ENCODE results near the gene GIMAP5.
A peak's percentile ranks its signal among the peaks of the same experiment; 100 is the strongest.
"Not testable (repeated sequence)": the region's sequence is repeated elsewhere in the genome, so short reads cannot be mapped to it uniquely, and the experiment has no call there.

The GIMAP5 gene

DNA sequence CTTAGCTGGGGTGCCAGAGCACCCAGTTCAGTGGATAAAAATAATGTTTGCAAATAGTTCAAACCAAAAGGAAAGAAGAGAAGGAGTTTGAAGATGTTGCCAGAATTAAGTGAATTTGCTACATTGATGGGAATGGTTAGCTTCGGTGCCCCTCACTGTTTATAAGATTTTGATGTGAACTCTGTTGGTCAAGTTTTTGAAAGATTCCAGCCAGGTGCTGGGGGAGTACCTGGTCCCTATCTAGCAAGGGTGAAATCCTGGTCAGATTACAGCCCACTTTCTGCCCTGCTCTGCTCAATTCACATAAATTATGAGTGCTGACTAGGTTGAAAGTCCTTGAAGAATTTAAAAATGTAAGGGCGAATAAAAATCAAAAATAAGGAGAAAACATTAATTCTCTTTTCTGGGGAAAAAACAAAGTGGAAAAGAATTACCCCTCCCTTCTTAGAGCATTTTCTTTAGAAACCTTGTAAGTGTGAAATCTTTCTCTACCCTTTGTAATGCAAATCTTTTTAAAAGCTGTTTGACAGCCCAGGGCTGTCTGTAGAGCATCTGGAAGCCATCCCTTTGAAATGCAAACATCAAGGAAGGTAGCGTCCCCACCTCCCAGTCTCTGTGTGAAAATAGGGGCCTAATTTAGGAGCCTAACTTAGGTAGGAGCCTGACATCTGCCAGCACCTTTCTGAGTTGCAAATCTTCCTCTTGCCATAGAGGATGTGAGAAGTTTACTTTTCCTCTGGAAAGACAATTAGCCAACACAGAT, 1.4 kb upstream of the GIMAP5 start:
- DNase-seq: peak in 2 of 3 experiments; percentile 18 to 71

DNA sequence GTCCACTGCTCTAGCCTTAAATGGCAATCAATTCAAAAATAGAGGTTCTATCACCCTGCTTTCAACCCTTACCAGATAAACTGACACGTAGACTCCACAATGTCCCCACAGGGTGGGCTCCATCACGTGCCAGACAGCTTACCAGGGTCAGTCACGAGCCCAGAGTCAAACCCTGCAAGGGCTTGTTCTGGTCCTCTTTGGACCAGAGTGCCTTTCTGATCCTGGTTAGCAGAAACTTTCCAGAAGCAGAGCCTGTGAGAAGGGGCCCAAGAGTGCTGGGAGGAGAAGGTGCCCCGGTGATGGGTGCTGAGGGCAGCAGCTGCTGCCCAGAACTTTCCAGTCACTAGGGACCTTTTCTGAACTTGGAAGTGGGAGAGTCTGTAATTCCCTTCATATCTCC, 354 bp upstream of the GIMAP5 start:
- DNase-seq: no peak

DNA sequence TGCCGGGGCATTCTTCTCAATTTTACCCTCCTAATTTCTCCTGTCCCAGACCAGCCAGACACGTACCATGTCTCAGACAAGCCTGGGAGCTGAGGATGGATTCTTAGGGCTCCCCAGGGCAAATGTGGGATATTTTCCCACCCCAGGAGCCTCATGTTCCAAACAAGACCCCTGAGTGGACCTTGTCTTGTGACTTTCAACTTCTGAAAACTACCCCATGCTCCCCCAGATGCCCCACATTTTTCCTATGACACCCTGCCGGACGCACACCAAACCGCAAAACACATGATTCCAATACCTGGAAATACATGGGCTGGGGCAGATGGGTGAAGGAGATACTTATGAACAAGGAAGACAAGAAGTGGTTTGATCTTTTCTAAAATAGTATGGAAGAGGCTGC, 874 bp downstream of the GIMAP5 start:
- no peak for DNase-seq

DNA sequence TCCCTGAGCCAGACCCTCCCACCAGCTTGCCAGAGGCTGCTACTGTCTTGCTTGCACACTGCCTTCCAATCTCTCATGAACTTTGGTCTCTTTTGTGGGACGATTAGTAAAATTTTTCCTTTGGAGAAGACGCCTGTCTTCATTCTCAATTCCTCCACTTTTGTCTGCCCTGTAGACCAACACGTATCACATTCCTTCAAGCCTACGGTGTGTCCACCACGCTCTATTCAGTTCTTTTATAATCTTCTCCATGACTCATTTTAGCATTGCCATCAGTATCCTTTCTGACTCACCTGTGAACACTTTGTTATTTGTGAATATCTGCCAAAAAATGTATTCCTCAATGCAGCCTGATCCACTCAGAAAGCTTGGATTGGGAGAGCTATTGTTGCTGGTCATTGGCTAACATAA, 1.4 kb downstream of the GIMAP5 start:
- DNase-seq: no peak

DNA sequence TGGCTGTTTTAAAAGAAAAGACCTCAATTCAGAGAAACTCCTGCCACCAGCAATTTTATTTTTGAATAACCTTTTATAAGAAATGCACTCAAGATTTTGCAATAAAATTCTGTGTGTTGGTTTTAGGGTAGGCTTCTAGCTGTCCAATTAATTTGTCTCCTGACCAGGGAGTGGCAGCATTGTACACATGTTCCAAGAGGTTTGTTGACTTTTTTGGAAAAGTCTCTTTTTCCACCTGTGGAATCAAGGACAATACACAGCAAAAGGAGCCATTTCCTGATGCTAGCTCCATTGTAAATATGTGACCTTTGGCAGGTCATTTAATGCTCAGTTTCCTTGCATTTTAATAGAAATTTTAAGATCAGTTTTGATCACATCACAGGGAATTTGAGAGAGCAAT, 1.8 kb downstream of the GIMAP5 start:
- peak in 1 of 3 experiments; percentile 26 for DNase-seq

DNA sequence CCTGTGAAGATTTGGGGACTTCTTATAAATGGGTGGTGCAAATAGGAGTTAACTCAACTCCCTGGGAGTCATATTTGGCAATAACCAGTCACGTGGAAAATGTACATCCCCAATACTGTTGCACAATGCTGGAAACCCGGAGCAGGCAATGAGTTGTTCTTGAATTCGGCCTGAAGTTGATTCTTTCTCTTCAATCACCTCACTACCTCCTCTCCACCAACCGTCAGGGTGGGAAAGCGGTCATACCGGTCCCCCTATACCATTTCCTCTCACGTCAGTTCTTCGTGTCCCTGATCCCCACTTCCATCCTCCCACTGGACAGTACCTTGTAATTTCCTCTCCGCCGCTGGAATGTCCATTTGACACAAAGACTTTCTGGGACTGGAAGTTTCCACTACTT, 2.8 kb downstream of the GIMAP5 start:
- DNase-seq: no peak

DNA sequence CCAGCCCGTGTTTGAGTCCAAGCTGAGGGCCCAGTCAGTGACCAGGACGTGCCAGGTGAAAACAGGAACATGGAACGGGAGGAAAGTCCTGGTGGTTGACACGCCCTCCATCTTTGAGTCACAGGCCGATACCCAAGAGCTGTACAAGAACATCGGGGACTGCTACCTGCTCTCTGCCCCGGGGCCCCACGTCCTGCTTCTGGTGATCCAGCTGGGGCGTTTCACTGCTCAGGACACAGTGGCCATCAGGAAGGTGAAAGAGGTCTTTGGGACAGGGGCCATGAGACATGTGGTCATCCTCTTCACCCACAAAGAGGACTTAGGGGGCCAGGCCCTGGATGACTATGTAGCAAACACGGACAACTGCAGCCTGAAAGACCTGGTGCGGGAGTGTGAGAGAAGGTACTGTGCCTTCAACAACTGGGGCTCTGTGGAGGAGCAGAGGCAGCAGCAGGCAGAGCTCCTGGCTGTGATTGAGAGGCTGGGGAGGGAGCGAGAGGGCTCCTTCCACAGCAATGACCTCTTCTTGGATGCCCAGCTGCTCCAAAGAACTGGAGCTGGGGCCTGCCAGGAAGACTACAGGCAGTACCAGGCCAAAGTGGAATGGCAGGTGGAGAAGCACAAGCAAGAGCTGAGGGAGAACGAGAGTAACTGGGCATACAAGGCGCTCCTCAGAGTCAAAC, 5.2 kb downstream of the GIMAP5 start:
- no peak for DNase-seq

DNA sequence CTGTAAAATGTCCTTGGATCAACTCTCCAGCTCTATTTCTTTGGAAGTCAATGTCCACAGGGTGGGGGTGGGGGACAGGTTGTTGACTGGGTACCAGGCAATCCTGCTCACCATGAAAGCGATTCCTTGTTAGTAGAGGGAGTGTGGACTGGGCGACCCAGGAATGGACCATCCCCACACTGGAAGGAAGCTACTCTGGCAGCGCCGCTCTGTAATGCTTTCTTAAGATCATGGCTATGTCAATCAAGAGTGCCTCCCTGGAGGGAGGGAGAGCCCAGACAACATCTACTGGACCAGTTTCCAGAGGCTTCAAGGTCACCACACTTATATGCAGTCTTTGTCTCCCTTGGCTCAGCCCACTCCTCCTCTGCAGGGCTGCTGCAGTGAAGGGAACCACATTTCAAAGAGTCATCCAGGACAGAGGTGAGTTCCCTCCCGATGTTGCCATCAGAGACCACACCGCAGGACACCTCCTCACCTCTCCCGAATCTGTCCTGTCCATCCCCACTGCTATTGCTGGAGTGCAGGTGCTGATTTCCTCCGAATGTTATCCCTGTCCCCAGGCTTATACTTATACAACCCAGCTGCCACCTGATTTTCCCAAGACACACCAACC, 6.9 kb downstream of the GIMAP5 start:
- no peak for DNase-seq

DNA sequence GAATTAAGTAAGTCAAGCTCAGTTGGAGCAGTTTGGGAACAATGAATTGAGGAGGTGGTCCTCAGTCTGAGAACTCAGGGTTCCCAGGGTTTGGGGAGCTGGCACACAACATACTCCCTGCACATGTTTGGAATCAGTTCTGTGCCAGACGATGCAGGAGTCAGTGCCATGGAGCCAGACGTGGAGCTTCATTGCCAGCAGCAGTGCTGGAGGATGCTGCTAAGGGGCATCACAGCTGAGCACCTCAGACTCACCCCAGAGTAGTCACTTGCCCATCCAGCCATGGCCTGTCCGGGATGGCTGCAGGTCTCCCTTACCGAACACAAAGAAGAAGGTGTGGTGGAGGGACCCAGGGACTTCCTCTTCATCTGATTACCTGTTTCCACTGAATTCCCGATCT, 7.9 kb downstream of the GIMAP5 start:
- no peak for DNase-seq

DNA sequence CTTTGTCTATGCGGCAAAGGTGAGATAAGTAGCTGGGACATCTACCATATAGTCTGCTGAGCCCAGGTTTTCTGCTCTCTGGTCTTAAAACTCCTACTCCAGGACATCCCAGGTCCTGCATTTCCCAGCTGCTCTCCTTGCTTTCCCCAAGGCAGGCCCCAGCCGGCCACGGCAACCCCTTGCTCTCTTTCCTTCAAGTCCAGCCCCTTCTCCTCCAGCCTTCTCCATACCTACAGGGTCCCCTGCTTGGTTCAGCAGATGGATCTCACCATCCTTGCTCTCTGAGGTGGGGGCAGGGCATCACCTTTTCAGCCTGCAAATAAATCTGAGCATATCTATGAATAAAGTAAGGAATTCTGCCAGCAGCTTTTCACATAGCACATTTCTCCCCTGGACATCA, 8.7 kb downstream of the GIMAP5 start:
- no peak for DNase-seq

DNA sequence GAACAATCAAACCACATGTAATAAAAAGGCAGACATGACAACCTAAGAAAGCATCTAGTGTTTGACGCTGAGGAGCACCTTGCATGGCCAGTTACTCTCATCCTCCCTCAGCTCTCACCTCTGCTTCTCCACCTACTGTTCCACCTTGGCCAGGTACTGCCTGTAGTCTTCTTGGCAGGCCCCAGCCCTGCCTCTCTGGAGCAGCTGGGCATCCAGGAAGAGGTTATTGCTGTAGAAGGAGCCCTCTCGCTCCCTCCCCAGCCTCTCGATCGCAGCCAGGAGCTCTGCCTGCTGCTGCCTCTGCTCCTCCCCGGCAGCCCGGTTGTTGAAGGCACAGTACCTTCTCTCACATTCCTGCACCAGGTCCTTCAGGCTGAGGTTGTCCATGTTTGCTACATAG, 9.7 kb downstream of the GIMAP5 start:
- no peak for DNase-seq

DNA sequence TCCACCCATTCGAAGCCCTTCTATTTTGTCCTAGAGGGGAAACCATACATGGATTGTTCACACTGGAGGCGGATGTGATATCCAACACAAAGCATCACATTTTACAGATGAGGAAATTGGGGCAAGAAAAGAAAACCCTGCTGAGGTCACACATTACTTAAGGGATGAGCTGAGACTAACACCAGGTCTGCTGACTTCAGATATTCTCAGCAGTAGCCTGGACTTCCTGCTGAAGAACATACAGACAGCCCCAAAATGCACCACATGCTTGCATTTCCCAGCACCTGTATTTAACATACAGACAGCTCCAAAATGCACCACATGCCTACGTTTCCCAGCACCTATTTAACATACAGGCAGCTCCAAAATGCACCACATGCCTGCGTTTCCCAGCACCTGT, 11.2 kb downstream of the GIMAP5 start:
- DNase-seq: no peak

DNA sequence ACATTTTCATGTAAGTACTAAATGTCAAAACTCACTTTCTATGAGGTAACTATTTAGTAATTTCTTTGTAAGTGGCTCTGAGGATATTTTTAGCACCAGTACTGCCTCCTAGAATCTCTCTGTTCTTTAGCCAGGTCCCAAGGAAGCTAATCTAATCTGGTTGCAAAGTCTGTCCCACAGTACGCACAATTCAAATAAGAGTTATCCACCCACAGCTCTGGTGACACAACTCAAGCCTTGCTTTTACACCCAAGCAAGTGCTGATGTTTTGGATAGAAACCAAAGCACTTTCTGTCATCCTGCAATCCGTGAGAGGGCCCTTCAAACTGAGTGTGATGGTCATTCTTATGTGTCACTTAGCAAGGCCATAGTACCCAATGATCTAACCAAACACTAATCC, 14.5 kb downstream of the GIMAP5 start:
- DNase-seq: no peak

DNA sequence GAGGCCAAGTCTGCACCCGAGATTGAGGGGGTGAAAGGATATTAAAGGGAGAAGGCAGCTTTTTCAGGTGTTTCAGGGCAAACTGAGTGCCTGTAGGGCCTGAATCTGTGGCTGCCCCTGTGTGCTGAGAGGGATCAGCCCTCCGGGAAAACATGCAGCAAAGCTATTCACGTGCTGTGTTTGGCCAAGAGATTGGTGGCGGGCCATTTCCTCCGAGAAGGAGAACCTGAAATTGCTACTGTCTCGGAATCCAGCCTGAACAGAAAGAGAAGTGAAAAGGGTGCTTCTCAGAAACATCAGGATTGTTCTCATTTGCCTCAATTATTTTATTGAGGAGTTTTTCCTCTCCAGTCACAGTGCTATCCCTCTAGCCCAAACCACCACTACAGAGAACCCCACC, 16.0 kb downstream of the GIMAP5 start:
- no peak for DNase-seq

DNA sequence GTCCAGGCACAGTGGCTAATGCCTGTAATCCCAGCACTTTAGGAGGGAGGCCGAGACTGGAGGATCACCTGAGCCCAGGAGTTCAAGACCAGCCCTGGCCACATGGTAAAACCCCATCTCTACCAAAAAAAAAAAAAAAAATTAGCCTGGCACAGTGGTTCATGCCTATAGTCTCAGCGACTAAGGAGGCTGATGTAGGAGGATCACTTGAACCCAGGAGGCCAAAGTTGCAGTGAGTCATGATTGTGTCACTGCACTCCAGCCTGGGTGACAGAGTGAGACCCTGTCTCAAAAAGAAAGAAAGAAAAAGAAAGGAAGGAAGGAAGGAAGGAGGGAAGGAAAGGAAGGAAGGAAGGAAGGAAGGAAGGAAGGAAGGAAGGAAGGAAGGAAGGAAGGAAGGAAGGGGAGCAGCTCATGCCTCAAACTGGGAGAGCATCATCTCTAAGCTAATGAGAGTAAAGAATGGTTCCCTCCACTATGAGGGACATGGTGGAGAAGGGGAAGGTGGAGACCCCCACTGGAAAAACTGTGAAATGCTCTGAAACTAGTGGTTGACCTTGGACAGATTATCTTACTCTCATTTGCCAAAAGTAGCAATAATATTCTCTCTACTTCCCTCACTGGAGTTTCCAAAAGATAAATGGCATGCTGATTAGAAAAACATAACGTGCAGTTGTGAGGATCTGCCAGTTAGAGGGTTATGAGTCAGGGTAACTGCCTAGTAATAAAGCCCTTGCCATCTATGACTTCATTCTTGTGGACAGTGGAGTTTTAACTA, 16.8 kb downstream of the GIMAP5 start:
- DNase-seq: peak in 1 of 3 experiments; percentile 57

DNA sequence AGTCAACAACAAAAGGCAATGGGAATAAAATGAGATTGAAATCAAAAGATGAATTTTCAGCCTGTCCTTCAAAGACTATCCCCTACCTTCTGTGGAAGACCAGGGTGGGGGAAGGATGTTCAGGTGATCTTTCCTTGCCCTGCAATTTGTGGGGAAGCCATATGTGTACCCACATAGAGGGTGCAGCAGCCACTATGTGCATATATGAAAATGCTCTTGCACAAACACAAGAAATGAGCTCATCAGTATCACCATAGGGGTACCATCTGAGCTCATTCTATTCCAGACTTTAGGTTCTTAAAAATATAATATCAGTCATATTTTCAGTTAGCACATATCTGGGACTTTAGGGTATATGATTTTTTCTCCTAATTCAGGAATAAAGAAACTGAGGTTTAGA, 17.7 kb downstream of the GIMAP5 start:
- DNase-seq: no peak

DNA sequence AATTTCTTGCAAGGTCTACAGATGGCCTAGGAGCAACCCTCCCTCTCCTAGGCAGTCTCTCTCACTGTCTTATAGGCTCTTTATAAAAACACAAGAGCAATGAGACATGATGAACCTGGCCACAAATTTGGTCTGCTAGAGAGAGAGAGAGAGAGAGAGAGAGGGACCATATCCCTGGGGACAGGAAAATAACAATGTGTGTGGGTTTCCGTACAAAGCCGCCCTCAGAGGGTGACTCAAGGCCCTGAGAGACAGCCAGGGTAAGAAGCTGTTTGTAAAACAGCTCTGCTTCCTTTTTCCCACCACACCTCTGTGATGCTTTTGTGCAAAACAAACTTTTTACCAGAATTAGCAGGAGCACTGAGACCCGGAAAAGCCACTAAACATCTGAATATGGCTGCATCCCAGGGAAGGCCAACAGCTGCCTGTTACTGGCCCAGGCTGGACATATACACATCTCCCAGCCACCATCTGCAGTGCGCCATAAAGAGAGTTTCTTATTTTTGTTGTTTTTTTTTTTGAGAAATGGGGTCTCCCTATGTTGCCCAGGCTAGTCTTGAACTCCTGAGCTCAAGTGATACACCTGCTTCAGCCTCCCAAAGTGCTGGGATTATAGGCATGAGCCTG, 18.4 kb downstream of the GIMAP5 start:
- DNase-seq: no peak

DNA sequence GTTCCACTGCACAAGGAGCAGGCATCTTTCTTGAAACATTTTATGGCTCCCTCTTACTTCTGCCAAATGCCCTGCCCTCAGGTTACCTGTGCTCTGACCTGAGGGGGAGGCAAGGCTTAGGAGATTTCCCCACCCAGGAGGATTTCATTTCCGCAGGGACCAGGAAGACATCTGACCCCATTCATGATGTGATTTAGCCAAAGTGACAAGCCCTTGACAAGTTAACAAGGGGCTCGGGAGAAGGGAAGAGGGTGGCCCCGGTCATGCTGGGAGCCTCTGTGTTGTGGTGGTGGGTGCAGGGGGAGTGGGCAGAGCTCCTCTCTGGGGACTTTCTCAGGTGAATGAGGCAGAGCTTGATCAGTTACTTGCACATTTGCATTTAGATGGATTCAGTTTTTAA, 18.9 kb downstream of the GIMAP5 start:
- DNase-seq: no peak

DNA sequence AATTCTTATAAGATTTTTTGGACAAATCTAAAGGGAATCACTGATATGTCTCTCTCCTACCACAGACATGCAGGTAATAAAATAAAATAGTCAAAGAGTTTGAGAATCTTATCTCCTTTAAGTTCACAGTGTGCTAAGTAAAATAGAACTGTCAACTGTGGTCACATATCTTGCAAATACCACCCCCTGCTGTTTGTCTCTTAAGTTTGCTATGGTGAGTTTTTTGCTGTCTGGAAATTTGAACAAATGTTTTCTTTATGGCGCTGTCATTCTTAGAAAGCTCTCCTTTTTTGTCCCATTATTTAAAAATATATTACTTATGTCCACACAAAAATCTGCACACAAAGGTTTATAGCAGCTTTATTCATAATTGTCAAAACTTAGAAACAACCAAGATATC, 19.6 kb downstream of the GIMAP5 start:
- DNase-seq: peak in 1 of 3 experiments; percentile 33

DNA sequence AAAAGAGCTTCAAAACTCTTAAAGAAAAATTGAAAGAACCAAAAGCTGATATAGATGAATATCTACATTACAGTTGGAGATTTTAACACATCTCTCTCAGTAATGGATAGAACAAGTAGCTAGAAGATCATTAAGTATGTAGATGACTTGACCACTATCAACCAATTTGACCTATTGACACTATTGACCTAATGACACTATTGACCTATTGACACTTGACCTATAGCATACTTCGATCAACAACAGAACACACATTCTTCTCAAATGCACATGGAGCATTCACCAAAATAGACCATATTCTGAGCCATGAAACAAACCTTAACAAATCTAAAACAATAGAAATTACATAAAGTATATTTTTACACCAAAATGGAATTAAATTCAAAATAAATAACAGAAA, 22.3 kb downstream of the GIMAP5 start:
- DNase-seq: no peak

DNA sequence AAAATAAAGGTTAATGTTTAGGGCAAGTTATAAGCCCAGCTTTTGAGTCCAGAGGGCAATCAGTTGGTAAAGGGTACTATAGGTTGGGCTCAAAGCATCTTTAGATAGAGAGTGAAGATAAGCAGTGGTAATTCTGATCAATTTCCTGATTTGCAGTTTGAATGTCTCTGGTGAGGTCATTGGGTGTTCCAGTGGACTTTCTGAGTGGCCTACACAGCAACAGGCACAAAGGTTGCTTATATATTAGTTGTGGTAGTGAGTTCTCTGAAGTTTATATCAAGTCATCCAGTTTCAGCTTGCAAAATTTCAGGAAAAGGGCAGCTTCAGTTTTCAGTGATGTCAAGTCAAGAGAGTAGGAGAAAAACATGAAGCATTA, 29.1 kb downstream of the GIMAP5 start:
- no peak for DNase-seq

DNA sequence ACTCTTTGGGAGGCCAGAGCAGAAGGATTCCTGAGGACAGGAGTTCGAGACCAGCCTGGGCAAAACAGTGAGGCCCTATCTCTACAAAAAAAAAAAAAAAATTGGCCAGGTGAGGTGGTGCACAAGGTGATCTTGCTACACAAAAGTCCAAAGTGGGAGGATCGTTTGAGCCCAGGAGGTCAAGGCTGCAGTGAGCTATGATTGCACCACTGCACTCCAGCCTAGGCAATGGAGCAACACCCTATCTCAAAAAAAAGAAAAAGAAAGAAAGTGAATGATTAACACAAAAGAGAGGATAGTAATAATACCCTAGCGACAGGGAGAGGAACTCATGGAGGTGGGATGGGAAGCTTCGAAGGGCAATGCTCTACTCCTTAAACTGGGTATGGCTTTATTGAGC, 32.5 kb downstream of the GIMAP5 start:
- DNase-seq: no peak

DNA sequence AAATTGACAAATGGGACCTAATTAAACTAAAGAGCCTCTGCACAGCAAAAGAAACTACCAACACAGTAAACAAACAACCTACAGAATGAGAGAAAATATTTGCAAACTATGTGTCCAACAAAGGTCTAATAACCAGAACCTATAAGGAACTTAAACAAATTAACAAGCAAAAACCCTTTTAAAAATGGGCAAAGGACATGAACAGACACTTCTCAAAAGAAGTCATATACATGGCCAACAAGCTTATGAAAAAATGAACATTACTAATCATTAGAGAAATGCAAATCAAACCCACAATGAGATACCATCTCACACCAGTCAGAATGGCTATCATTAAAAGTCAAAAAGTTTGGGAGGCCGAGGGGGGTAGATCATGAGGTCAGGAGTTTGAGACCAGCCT, 36.9 kb downstream of the GIMAP5 start:
- not testable (repeated sequence) for DNase-seq
